Measurements from ENCODE around the gene PCNT.

DNA sequence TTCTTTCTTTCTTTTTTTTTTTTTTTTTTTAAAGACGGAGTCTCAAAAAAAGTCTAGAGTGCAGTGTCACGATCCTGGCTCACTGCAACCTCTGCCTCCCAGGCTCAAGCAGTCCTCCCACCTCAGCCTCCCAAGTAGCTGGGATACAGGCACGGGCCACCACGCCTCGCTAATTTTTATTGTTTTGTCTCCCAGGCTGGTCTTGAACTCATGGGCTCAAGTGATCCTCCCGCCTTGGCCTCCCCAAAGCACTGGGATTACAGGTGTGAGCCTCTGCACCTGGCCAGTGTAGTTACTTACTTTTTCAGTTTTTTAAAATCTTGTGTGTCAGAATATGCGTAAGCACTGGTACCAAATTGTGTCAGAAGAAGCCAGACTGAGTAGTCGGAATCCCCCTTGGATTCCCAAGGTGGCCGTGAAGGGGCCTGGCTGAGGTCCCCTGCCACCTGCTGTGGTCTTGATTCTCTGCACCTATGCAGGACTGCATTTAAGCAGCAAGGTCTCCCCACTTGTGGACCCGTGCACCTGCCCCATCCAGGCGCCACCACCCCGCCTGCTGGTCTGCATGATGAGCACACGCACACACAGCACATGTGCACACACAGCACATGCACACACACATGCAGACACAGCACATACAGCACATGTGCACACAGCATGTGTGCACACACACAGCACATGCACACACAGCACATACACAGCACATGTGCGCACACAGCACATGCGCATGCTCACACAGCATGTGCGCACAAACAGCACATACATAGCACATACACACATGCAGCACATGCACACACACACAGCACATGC lies 47.5 kb downstream of the PCNT start:
- TF ChIP-seq, protein P1, sequence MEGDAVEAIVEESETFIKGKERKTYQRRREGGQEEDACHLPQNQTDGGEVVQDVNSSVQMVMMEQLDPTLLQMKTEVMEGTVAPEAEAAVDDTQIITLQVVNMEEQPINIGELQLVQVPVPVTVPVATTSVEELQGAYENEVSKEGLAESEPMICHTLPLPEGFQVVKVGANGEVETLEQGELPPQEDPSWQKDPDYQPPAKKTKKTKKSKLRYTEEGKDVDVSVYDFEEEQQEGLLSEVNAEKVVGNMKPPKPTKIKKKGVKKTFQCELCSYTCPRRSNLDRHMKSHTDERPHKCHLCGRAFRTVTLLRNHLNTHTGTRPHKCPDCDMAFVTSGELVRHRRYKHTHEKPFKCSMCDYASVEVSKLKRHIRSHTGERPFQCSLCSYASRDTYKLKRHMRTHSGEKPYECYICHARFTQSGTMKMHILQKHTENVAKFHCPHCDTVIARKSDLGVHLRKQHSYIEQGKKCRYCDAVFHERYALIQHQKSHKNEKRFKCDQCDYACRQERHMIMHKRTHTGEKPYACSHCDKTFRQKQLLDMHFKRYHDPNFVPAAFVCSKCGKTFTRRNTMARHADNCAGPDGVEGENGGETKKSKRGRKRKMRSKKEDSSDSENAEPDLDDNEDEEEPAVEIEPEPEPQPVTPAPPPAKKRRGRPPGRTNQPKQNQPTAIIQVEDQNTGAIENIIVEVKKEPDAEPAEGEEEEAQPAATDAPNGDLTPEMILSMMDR (IDR thresholded peaks at IDR 0.05): no peak
- no peak for TF ChIP-seq POLR2A (IDR thresholded peaks at IDR 0.05)

Data from tibial nerve (tissue), 3 donors.